GM23338 (cell line): Measurements from ENCODE around the gene ZER1. TPM values are rescaled to one million over a fixed set of nuclear protein-coding genes. Genes with fewer than 3 reads are reported as not detected.

ENCODE experiments used
- ATAC-seq: fragments of 200-7000 bp; cut with Tn5 transposase; 3 replicates; pipeline ENCODE4 v1.9.1; 2020
- DNase-seq: peaks from one replicate; pipeline ENCODE4 v3.0.0-alpha.2; 2015; ENCODE audit warnings: low spot score
- H2AFZ ChIP-seq: fragments of 200-600 bp; sonication (generic); 2 replicates; pipeline ENCODE4 v1.8.0; 2016; ENCODE audit warnings: antibody characterized with exemption, mild to moderate bottlenecking, moderate library complexity
- H3F3A ChIP-seq: fragments of 200-600 bp; sonication (generic); replicated peaks from 2 replicates; pipeline ENCODE4 v1.8.0; 2017; ENCODE audit warnings: antibody characterized with exemption, mixed run types, low read depth
- H3K27ac ChIP-seq: fragments of 200-600 bp; sonication (generic); 2 replicates; pipeline ENCODE4 v1.6.1; 2016; ENCODE audit warnings: low read depth
- H3K27me3 ChIP-seq: fragments of 200-600 bp; sonication (generic); 2 replicates; pipeline ENCODE4 v1.8.0; 2016; ENCODE audit warnings: mild to moderate bottlenecking, mixed run types, moderate library complexity; ENCODE audit not compliant: insufficient read depth
- H3K36me3 ChIP-seq: fragments of 200-600 bp; sonication (generic); 2 replicates; pipeline ENCODE4 v1.8.0; 2016; ENCODE audit warnings: mild to moderate bottlenecking; ENCODE audit not compliant: insufficient read depth
- H3K4me1 ChIP-seq: fragments of 200-600 bp; sonication (generic); 2 replicates; pipeline ENCODE4 v1.8.0; 2016; ENCODE audit warnings: mild to moderate bottlenecking, moderate library complexity; ENCODE audit not compliant: insufficient read depth
- H3K4me2 ChIP-seq: fragments of 200-600 bp; sonication (generic); 2 replicates; pipeline ENCODE4 v1.7.1; 2017; ENCODE audit warnings: mixed run types
- H3K4me3 ChIP-seq: fragments of 200-600 bp; sonication (generic); 2 replicates; pipeline ENCODE4 v1.6.1; 2016; ENCODE audit warnings: mixed run types
- H3K79me2 ChIP-seq: fragments of 200-600 bp; sonication (generic); replicated peaks from 2 replicates; pipeline ENCODE4 v1.8.0; 2017; ENCODE audit warnings: mild to moderate bottlenecking; ENCODE audit not compliant: insufficient read depth
- H3K9me2 ChIP-seq: fragments of 200-600 bp; sonication (generic); 2 replicates; pipeline ENCODE4 v1.8.0; 2017; ENCODE audit not compliant: insufficient read depth
- H4K20me1 ChIP-seq: fragments of 200-600 bp; sonication (generic); replicated peaks from 2 replicates; pipeline ENCODE4 v1.8.0; 2017; ENCODE audit warnings: mild to moderate bottlenecking; ENCODE audit not compliant: insufficient read depth
- H3K27ac Mint-ChIP-seq: 2 replicates; pipeline ENCODE4 v1.8.0; 2020; ENCODE audit warnings: inconsistent platforms, mild to moderate bottlenecking, moderate library complexity, mixed read lengths
- H3K27me3 Mint-ChIP-seq: 3 replicates; pipeline ENCODE4 v1.8.0; 2022; ENCODE audit warnings: low read depth, mild to moderate bottlenecking, moderate library complexity, mixed read lengths, inconsistent platforms; ENCODE audit not compliant: insufficient read depth, poor library complexity
- H3K36me3 Mint-ChIP-seq: 3 replicates; pipeline ENCODE4 v1.8.0; 2021; ENCODE audit warnings: low read depth, mild to moderate bottlenecking, inconsistent platforms, moderate library complexity, mixed read lengths
- H3K4me1 Mint-ChIP-seq: 3 replicates; pipeline ENCODE4 v1.8.0; 2020; ENCODE audit warnings: mild to moderate bottlenecking, inconsistent platforms, mixed read lengths
- H3K4me3 Mint-ChIP-seq: 3 replicates; pipeline ENCODE4 v1.8.0; 2021; ENCODE audit warnings: moderate library complexity, mild to moderate bottlenecking, inconsistent platforms, mixed read lengths
- H3K9me3 Mint-ChIP-seq: 3 replicates; pipeline ENCODE4 v1.8.0; 2020; ENCODE audit warnings: moderate library complexity, mild to moderate bottlenecking, inconsistent platforms, mixed read lengths
- CREB1 ChIP-seq: fragments of 250-450 bp; sonication (Bioruptor Pico); IDR thresholded peaks from 2 replicates; pipeline ENCODE4 v1.5.0; 2020; ENCODE audit warnings: low read depth, mild to moderate bottlenecking, moderate library complexity
- CTCF ChIP-seq, 2 experiments: fragments of 200-600 bp in 1 of 2; sonication (generic) in 1 of 2; conservative IDR thresholded peaks; 2 replicates each; pipeline versions ENCODE4 v1.5.1 to v1.6.1; 2016 to 2017; ENCODE audit warnings: antibody characterized with exemption in 2 of 2, low read depth in 2 of 2, mild to moderate bottlenecking in 2 of 2, moderate library complexity in 1 of 2
- EZH2 ChIP-seq: fragments of 200-600 bp; sonication (generic); IDR thresholded peaks from one replicate; pipeline ENCODE4 v1.8.0; 2017; ENCODE audit warnings: antibody characterized with exemption, mild to moderate bottlenecking, low read depth; ENCODE audit not compliant: unreplicated experiment
- EZH2phosphoT487 ChIP-seq: fragments of 200-600 bp; sonication (generic); IDR thresholded peaks from one replicate; pipeline ENCODE4 v1.8.1; 2018; ENCODE audit warnings: antibody characterized with exemption; ENCODE audit not compliant: unreplicated experiment
- JUNB ChIP-seq: IDR thresholded peaks from one replicate; pipeline ENCODE4 v1.6.1; 2016; ENCODE audit warnings: antibody characterized with exemption; ENCODE audit not compliant: unreplicated experiment
- NANOG ChIP-seq: IDR thresholded peaks from 2 replicates; pipeline ENCODE4 v1.6.1; 2016; ENCODE audit warnings: antibody characterized with exemption, borderline replicate concordance
- POLR2AphosphoS5 ChIP-seq: IDR thresholded peaks from 2 replicates; pipeline ENCODE4 v1.6.1; 2016; ENCODE audit warnings: antibody characterized with exemption, low read depth
- STAT1 ChIP-seq: IDR thresholded peaks from one replicate; pipeline ENCODE4 v1.6.1; 2016; ENCODE audit warnings: antibody characterized with exemption; ENCODE audit not compliant: unreplicated experiment
- ZNF114 ChIP-seq: fragments of 250-450 bp; sonication (Bioruptor Pico); IDR thresholded peaks from 2 replicates; pipeline ENCODE4 v1.5.0; 2020; ENCODE audit warnings: mild to moderate bottlenecking, moderate library complexity
- ZNF331 ChIP-seq: fragments of 250-450 bp; sonication (Bioruptor Pico); IDR thresholded peaks from 2 replicates; pipeline ENCODE4 v1.5.0; 2020; ENCODE audit warnings: low read depth, mild to moderate bottlenecking, moderate library complexity
- polyA plus RNA-seq: library from polyadenylated mRNA; unstranded; fragments of >200 nt; fragmentation: Nextera tagmentation; extraction: Ambion mirVana; gene quantifications from 2 replicates; pipeline ENCODE4 v1.2.1, GENCODE V29; 2016
- total RNA-seq: library from RNA; depleted of rRNA; stranded (reverse); fragments of >200 nt; shearing (Covaris generic); gene quantifications from 2 replicates; pipeline ENCODE4 v1.2.3, GENCODE V29; 2014
- TF ChIP-seq, protein P1 (sequence below): IDR thresholded peaks from one replicate; pipeline ENCODE4 v1.6.1; 2018; ENCODE audit warnings: antibody characterized with exemption; ENCODE audit not compliant: unreplicated experiment
- TF ChIP-seq, protein P2 (sequence below): fragments of 250-450 bp; sonication (Bioruptor Pico); IDR thresholded peaks from 2 replicates; pipeline ENCODE4 v1.5.0; 2020; ENCODE audit warnings: mild to moderate bottlenecking, moderate library complexity
- TF ChIP-seq, protein P3 (sequence below): IDR thresholded peaks from 2 replicates; pipeline ENCODE4 v1.6.1; 2016; ENCODE audit warnings: antibody characterized with exemption

The ZER1 gene
- total and polyA plus RNA-seq, 2 experiments from 2014 or later, result 7.0 to 23.9 TPM

GRCh38 chr9:128694344-128694743, 77.4 kb downstream of the ZER1 start:
- H3K9me2 ChIP-seq, result no peaks in the 10 kb centered on the region
- peaks cover 46% of the 10 kb centered on the region for H4K20me1 ChIP-seq
- H3K9me3 Mint-ChIP-seq, result no peaks in the 10 kb centered on the region; the same call in 2 of the 3 replicates
- peaks cover 44% of the 10 kb centered on the region for H3K79me2 ChIP-seq
- H3K4me1 ChIP-seq, result peaks cover 11% of the 10 kb centered on the region
- no peak for TF ChIP-seq NANOG
- TF ChIP-seq ZNF331 (CRISPR knock-in tag), result no peak
- TF ChIP-seq JUNB, result no peak
- no peak for TF ChIP-seq CREB1
- TF ChIP-seq EZH2, result no peak
- TF ChIP-seq ZNF114 (CRISPR knock-in tag), result no peak
- TF ChIP-seq, protein P1, sequence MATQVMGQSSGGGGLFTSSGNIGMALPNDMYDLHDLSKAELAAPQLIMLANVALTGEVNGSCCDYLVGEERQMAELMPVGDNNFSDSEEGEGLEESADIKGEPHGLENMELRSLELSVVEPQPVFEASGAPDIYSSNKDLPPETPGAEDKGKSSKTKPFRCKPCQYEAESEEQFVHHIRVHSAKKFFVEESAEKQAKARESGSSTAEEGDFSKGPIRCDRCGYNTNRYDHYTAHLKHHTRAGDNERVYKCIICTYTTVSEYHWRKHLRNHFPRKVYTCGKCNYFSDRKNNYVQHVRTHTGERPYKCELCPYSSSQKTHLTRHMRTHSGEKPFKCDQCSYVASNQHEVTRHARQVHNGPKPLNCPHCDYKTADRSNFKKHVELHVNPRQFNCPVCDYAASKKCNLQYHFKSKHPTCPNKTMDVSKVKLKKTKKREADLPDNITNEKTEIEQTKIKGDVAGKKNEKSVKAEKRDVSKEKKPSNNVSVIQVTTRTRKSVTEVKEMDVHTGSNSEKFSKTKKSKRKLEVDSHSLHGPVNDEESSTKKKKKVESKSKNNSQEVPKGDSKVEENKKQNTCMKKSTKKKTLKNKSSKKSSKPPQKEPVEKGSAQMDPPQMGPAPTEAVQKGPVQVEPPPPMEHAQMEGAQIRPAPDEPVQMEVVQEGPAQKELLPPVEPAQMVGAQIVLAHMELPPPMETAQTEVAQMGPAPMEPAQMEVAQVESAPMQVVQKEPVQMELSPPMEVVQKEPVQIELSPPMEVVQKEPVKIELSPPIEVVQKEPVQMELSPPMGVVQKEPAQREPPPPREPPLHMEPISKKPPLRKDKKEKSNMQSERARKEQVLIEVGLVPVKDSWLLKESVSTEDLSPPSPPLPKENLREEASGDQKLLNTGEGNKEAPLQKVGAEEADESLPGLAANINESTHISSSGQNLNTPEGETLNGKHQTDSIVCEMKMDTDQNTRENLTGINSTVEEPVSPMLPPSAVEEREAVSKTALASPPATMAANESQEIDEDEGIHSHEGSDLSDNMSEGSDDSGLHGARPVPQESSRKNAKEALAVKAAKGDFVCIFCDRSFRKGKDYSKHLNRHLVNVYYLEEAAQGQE, result no peak
- no peak for TF ChIP-seq EZH2phosphoT487
- TF ChIP-seq, protein P2, sequence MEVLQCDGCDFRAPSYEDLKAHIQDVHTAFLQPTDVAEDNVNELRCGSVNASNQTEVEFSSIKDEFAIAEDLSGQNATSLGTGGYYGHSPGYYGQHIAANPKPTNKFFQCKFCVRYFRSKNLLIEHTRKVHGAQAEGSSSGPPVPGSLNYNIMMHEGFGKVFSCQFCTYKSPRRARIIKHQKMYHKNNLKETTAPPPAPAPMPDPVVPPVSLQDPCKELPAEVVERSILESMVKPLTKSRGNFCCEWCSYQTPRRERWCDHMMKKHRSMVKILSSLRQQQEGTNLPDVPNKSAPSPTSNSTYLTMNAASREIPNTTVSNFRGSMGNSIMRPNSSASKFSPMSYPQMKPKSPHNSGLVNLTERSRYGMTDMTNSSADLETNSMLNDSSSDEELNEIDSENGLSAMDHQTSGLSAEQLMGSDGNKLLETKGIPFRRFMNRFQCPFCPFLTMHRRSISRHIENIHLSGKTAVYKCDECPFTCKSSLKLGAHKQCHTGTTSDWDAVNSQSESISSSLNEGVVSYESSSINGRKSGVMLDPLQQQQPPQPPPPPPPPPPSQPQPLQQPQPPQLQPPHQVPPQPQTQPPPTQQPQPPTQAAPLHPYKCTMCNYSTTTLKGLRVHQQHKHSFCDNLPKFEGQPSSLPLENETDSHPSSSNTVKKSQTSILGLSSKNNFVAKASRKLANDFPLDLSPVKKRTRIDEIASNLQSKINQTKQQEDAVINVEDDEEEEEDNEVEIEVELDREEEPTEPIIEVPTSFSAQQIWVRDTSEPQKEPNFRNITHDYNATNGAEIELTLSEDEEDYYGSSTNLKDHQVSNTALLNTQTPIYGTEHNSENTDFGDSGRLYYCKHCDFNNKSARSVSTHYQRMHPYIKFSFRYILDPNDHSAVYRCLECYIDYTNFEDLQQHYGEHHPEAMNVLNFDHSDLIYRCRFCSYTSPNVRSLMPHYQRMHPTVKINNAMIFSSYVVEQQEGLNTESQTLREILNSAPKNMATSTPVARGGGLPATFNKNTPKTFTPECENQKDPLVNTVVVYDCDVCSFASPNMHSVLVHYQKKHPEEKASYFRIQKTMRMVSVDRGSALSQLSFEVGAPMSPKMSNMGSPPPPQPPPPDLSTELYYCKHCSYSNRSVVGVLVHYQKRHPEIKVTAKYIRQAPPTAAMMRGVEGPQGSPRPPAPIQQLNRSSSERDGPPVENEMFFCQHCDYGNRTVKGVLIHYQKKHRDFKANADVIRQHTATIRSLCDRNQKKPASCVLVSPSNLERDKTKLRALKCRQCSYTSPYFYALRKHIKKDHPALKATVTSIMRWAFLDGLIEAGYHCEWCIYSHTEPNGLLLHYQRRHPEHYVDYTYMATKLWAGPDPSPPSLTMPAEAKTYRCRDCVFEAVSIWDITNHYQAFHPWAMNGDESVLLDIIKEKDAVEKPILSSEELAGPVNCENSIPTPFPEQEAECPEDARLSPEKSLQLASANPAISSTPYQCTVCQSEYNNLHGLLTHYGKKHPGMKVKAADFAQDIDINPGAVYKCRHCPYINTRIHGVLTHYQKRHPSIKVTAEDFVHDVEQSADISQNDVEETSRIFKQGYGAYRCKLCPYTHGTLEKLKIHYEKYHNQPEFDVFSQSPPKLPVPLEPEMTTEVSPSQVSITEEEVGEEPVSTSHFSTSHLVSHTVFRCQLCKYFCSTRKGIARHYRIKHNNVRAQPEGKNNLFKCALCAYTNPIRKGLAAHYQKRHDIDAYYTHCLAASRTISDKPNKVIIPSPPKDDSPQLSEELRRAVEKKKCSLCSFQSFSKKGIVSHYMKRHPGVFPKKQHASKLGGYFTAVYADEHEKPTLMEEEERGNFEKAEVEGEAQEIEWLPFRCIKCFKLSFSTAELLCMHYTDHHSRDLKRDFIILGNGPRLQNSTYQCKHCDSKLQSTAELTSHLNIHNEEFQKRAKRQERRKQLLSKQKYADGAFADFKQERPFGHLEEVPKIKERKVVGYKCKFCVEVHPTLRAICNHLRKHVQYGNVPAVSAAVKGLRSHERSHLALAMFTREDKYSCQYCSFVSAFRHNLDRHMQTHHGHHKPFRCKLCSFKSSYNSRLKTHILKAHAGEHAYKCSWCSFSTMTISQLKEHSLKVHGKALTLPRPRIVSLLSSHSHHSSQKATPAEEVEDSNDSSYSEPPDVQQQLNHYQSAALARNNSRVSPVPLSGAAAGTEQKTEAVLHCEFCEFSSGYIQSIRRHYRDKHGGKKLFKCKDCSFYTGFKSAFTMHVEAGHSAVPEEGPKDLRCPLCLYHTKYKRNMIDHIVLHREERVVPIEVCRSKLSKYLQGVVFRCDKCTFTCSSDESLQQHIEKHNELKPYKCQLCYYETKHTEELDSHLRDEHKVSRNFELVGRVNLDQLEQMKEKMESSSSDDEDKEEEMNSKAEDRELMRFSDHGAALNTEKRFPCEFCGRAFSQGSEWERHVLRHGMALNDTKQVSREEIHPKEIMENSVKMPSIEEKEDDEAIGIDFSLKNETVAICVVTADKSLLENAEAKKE (CRISPR knock-in tag), result no peak
- no peak for TF ChIP-seq CTCF (conservative IDR thresholded peaks at IDR 0.05; ENCODE audit: low read depth in 2 of 2)
- no peak for TF ChIP-seq STAT1
- no peak for TF ChIP-seq POLR2AphosphoS5
- TF ChIP-seq, protein P3, sequence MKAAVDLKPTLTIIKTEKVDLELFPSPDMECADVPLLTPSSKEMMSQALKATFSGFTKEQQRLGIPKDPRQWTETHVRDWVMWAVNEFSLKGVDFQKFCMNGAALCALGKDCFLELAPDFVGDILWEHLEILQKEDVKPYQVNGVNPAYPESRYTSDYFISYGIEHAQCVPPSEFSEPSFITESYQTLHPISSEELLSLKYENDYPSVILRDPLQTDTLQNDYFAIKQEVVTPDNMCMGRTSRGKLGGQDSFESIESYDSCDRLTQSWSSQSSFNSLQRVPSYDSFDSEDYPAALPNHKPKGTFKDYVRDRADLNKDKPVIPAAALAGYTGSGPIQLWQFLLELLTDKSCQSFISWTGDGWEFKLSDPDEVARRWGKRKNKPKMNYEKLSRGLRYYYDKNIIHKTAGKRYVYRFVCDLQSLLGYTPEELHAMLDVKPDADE, result no peak
- peaks cover 17% of the 10 kb centered on the region for H3K27me3 Mint-ChIP-seq
- DNase-seq, result no peak
- ATAC-seq, result no peak
- no peak overlapping the region for H3K4me2 ChIP-seq
- H3K27me3 ChIP-seq, result no peaks in the 10 kb centered on the region
- H2AFZ ChIP-seq, result no peak overlapping the region
- H3K36me3 Mint-ChIP-seq, result peaks cover 78% of the 10 kb centered on the region
- H3K27ac ChIP-seq, result no peak overlapping the region
- H3K36me3 ChIP-seq, result peaks cover 64% of the 10 kb centered on the region
- H3F3A ChIP-seq, result peaks cover 66% of the 10 kb centered on the region
- no peak overlapping the region for H3K27ac Mint-ChIP-seq
- H3K4me1 Mint-ChIP-seq, result peaks cover 8% of the 10 kb centered on the region
- H3K4me3 Mint-ChIP-seq, result no peak overlapping the region
- no peak overlapping the region for H3K4me3 ChIP-seq
